HCT116 (cell line): ENCODE measurements around the gene IQCM. TPM values are rescaled to one million over a fixed set of nuclear protein-coding genes. Genes with fewer than 3 reads are reported as not detected.
"Not testable (repeated sequence)": the region's sequence is repeated elsewhere in the genome, so short reads cannot be mapped to it uniquely, and the experiment has no call there.

Experiments used
- ATAC-seq: fragments of 200-7000 bp; cut with Tn5 transposase; 2 replicates; pipeline ENCODE4 v1.9.1; 2020; ENCODE audit warnings: mild to moderate bottlenecking, moderate library complexity
- BruUV-seq: library from RNA; stranded (reverse); fragments of 400-500 nt; replicated peaks from 2 replicates; lab custom pipeline; 2021; lab: Mats Ljungman, UMichigan
- CTCF ChIA-PET: fragments of 300-600 bp; sonication (Branson Sonifier 250); formaldehyde crosslinking; loops from one replicate; lab custom pipeline; 2021; ENCODE audit warnings: antibody characterized with exemption; lab: Charles Lee
- POLR2A ChIA-PET: fragments of 300-600, 350-600 bp; sonication (Branson Sonifier 250); formaldehyde crosslinking; loops from one replicate; lab custom pipeline; 2021; ENCODE audit warnings: antibody characterized with exemption; lab: Charles Lee
- RAD21 ChIA-PET, 2 experiments: fragments of 300-600 bp; sonication (Branson Sonifier 250); formaldehyde crosslinking; loops; one replicate each; lab custom pipeline; 2023; ENCODE audit warnings: low total read pairs in 2 of 2; ENCODE audit not compliant: uncharacterized antibody in 2 of 2, unreplicated experiment in 2 of 2, low non-redundant PET in 1 of 2; lab: Charles Lee
- DNase-seq: peaks from one replicate; pipeline ENCODE4 v3.0.0-alpha.2; 2010; ENCODE audit warnings: low read depth, low spot score
- H2AFZ ChIP-seq: fragments of 200-600 bp; shearing (Covaris generic), sonication (generic); 2 replicates; pipeline ENCODE4 v1.6.1; 2017; ENCODE audit warnings: low read depth, mixed run types, mixed read lengths, antibody characterized with exemption, low read length; ENCODE audit not compliant: poor library complexity, severe bottlenecking
- H3K27ac ChIP-seq: 2 replicates; pipeline ENCODE4 v1.5.1; 2012; ENCODE audit warnings: low read depth, low read length
- H3K27me3 ChIP-seq: fragments of 200-600 bp; sonication (generic); 2 replicates; pipeline ENCODE4 v1.6.1; 2016; ENCODE audit warnings: mixed run types, low read length, mixed read lengths; ENCODE audit not compliant: insufficient read depth
- H3K36me3 ChIP-seq, 2 experiments: fragments of 200-500 bp in 1 of 2; fragments of 200-600 bp in 1 of 2; sonication (Bioruptor generic) in 1 of 2; sonication (generic) in 1 of 2; 2 replicates each; pipeline versions ENCODE4 v1.5.1 to v1.6.1; 2014 to 2016; ENCODE audit warnings: low read length in 2 of 2, inconsistent platforms in 1 of 2, mixed read lengths in 1 of 2, mixed run types in 1 of 2; ENCODE audit not compliant: insufficient read depth in 2 of 2, control insufficient read depth in 1 of 2
- H3K4me1 ChIP-seq, 2 experiments: fragments of 200-600 bp in 1 of 2; sonication (generic) in 1 of 2; 2 replicates each; pipeline versions ENCODE4 v1.5.1 to v1.6.1; 2012 to 2017; ENCODE audit warnings: low read length in 2 of 2, inconsistent platforms in 1 of 2, mild to moderate bottlenecking in 1 of 2, mixed read lengths in 1 of 2, mixed run types in 1 of 2, moderate library complexity in 1 of 2; ENCODE audit not compliant: insufficient read depth in 2 of 2, control insufficient read depth in 1 of 2
- H3K4me2 ChIP-seq: fragments of 200-600 bp; sonication (generic); 2 replicates; pipeline ENCODE4 v1.6.1; 2017; ENCODE audit warnings: mixed run types, low read length, mixed read lengths
- H3K4me3 ChIP-seq, 2 experiments: fragments of 200-600 bp in 1 of 2; sonication (generic) in 1 of 2; replicated peaks in 1 of 2; 2 replicates each; pipeline ENCODE4 v1.5.1; 2011 to 2016; ENCODE audit warnings: low read length in 2 of 2, control low read depth in 1 of 2, low read depth in 1 of 2, mild to moderate bottlenecking in 1 of 2, mixed read lengths in 1 of 2, mixed run types in 1 of 2
- H3K79me2 ChIP-seq: fragments of 200-600 bp; sonication (generic); 2 replicates; pipeline ENCODE4 v1.6.1; 2017; ENCODE audit warnings: mild to moderate bottlenecking, mixed run types, low read length, moderate library complexity, mixed read lengths; ENCODE audit not compliant: insufficient read depth
- H3K9ac ChIP-seq: fragments of 200-600 bp; sonication (generic); 2 replicates; pipeline ENCODE4 v1.6.1; 2016; ENCODE audit warnings: low read length, mixed read lengths
- H3K9me2 ChIP-seq: fragments of 200-600 bp; sonication (generic), shearing (Covaris generic); 2 replicates; pipeline ENCODE4 v1.6.1; 2017; ENCODE audit warnings: mixed run types, mild to moderate bottlenecking, moderate library complexity; ENCODE audit not compliant: insufficient read depth
- H3K9me3 ChIP-seq, 2 experiments: fragments of 200-500 bp in 1 of 2; fragments of 200-600 bp in 1 of 2; sonication (Bioruptor generic) in 1 of 2; sonication (generic) in 1 of 2; 2 replicates each; pipeline ENCODE4 v1.6.1; 2014 to 2017; ENCODE audit warnings: low read length in 2 of 2, mixed read lengths in 2 of 2, inconsistent platforms in 1 of 2, low read depth in 1 of 2, mild to moderate bottlenecking in 1 of 2, mixed run types in 1 of 2, moderate library complexity in 1 of 2; ENCODE audit not compliant: control insufficient read depth in 1 of 2, insufficient read depth in 1 of 2
- H4K20me1 ChIP-seq: fragments of 200-600 bp; sonication (generic), shearing (Covaris generic); 2 replicates; pipeline ENCODE4 v1.6.1; 2017; ENCODE audit warnings: mixed run types, mild to moderate bottlenecking, moderate library complexity; ENCODE audit not compliant: insufficient read depth
- CTCF ChIP-seq, 3 experiments: fragments of 200-600 bp in 1 of 3; sonication (generic) in 1 of 3; IDR thresholded peaks in 2 of 3; conservative IDR thresholded peaks in 1 of 3; 2 replicates each; pipeline ENCODE4 v1.5.1; 2012 to 2017; ENCODE audit warnings: low read depth in 2 of 3, low read length in 2 of 3, antibody characterized with exemption in 1 of 3, borderline replicate concordance in 1 of 3, control low read depth in 1 of 3, mild to moderate bottlenecking in 1 of 3, mixed read lengths in 1 of 3, mixed run types in 1 of 3, moderate library complexity in 1 of 3; ENCODE audit not compliant: insufficient read depth in 1 of 3
- EGR1 ChIP-seq: IDR thresholded peaks from 2 replicates; pipeline ENCODE4 v1.6.1; 2012; ENCODE audit warnings: low read depth
- ELF1 ChIP-seq: IDR thresholded peaks from 2 replicates; pipeline ENCODE4 v1.6.1; 2012; ENCODE audit warnings: low read depth, borderline replicate concordance
- EZH2 ChIP-seq: fragments of 200-600 bp; sonication (generic); IDR thresholded peaks from 2 replicates; pipeline ENCODE4 v1.6.1; 2017; ENCODE audit warnings: antibody characterized with exemption, mixed run types
- EZH2phosphoT487 ChIP-seq: fragments of 200-600 bp; IDR thresholded peaks from 2 replicates; pipeline ENCODE4 v1.6.1; 2018; ENCODE audit warnings: antibody characterized with exemption, borderline replicate concordance
- JUND ChIP-seq: IDR thresholded peaks from 2 replicates; pipeline ENCODE4 v1.6.1; 2012
- MAX ChIP-seq: IDR thresholded peaks from 2 replicates; pipeline ENCODE4 v1.6.1; 2012
- POLR2AphosphoS5 ChIP-seq: IDR thresholded peaks from 2 replicates; pipeline ENCODE4 v1.6.1; 2011; ENCODE audit warnings: mild to moderate bottlenecking, low read depth, low read length, moderate library complexity
- RAD21 ChIP-seq: IDR thresholded peaks from 2 replicates; pipeline ENCODE4 v1.6.1; 2012; ENCODE audit warnings: low read depth, mild to moderate bottlenecking
- REST ChIP-seq: IDR thresholded peaks from 2 replicates; pipeline ENCODE4 v1.6.1; 2012; ENCODE audit warnings: low read depth
- SIN3A ChIP-seq: IDR thresholded peaks from 2 replicates; pipeline ENCODE4 v1.6.1; 2012; ENCODE audit warnings: low read depth
- SP1 ChIP-seq: IDR thresholded peaks from 2 replicates; pipeline ENCODE4 v1.6.1; 2012; ENCODE audit warnings: low read depth
- SRF ChIP-seq: IDR thresholded peaks from 2 replicates; pipeline ENCODE4 v1.6.1; 2012; ENCODE audit warnings: low read depth
- ZFX ChIP-seq: fragments of 450-650 bp; IDR thresholded peaks from 2 replicates; pipeline ENCODE4 v1.6.1; 2017
- ZNF274 ChIP-seq: fragments of 200-500 bp; sonication (Bioruptor generic); IDR thresholded peaks from 2 replicates; pipeline ENCODE4 v1.6.1; 2014; ENCODE audit warnings: mild to moderate bottlenecking, low read depth, low read length, inconsistent platforms
- intact Hi-C: fragments of 100-400 bp; cut with micrococcal nuclease; formaldehyde crosslinking; loops from 2 replicates; pipeline ENCODE4 v1.10.0; 2022
- total RNA-seq: library from RNA; stranded (reverse); gene quantifications from one replicate; pipeline ENCODE4 v1.2.1, GENCODE V29; 2021; ENCODE audit not compliant: unreplicated experiment

Gene IQCM
- total RNA-seq, 1 experiment from 2014 or later, result 0.20 TPM

GRCh38 chr4:149486861-149487260, 328.8 kb downstream of the IQCM start:
- no peak for DNase-seq
- Histone ChIP-seq H2AFZ (no peak overlapping the region), H3K4me2 (no peak overlapping the region), H3K27me3 (no peaks in the 10 kb centered on the region), H3K9me2 (no peaks in the 10 kb centered on the region), H3K27ac (no peak overlapping the region), H3K4me3 (no peak overlapping the region), H4K20me1 (no peaks in the 10 kb centered on the region), H3K4me1 (no peaks in the 10 kb centered on the region), H3K36me3 (no peaks in the 10 kb centered on the region), H3K79me2 (no peaks in the 10 kb centered on the region), H3K9ac (no peak overlapping the region), H3K9me3 (no peaks in the 10 kb centered on the region)
- no TSS peak for BruUV-seq
- intact Hi-C loops, result no loop called here
- no peak for TF ChIP-seq JUND
- TF ChIP-seq SP1, result no peak
- no peak for TF ChIP-seq RAD21
- no peak for TF ChIP-seq SIN3A
- TF ChIP-seq CTCF (IDR thresholded peaks at IDR 0.05 in 2 of 3, conservative IDR thresholded peaks at IDR 0.05 in 1 of 3; ENCODE audit: borderline replicate concordance in 1 of 3, insufficient read depth in 1 of 3, low read depth in 2 of 3, low read length in 2 of 3), result no peak
- no peak for TF ChIP-seq ZNF274
- no peak for TF ChIP-seq EZH2phosphoT487
- TF ChIP-seq EGR1, result no peak
- no peak for TF ChIP-seq MAX
- no peak for TF ChIP-seq REST
- TF ChIP-seq SRF, result no peak
- no peak for TF ChIP-seq POLR2AphosphoS5
- no peak for TF ChIP-seq EZH2
- TF ChIP-seq ZFX, result no peak
- TF ChIP-seq ELF1, result no peak
- ChIA-PET RAD21 (no interaction called here), CTCF (no interaction called here), POLR2A (no interaction called here)
- ATAC-seq, result no peak

DNA sequence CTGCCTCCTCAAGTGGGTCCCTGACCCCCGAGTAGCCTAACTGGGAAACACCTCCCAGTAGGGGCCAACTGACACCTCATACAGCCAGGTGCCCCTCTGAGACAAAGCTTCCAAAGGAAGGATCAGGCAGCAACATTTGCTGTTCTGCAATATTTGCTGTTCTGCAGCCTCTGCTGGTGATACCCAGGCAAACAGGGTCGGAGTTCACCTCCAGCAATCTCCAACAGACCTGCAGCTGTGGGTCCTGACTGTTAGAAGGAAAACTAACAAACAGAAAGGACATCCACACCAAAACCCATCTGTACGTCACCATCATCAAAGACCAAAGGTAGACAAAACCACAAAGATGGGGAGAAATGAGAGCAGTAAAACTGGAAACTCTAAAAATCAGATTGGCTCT, 347.0 kb downstream of the IQCM start:
- RAD21 ChIA-PET, H3K9ac ChIP-seq, H3K36me3 ChIP-seq, H4K20me1 ChIP-seq, DNase-seq, H3K27me3 ChIP-seq, H3K79me2 ChIP-seq, H3K4me3 ChIP-seq, CTCF ChIA-PET, H3K9me2 ChIP-seq, H3K4me1 ChIP-seq, intact Hi-C loops, H3K4me2 ChIP-seq, ATAC-seq, BruUV-seq, H3K9me3 ChIP-seq, H3K27ac ChIP-seq, H2AFZ ChIP-seq, POLR2A ChIA-PET: not testable (repeated sequence)
